Fibroblast of skin of left biceps (primary cell): ENCODE data around the gene ATF4.
"Not testable (repeated sequence)": the region's sequence is repeated elsewhere in the genome, so short reads cannot be mapped to it uniquely, and the experiment has no call there.

Experiments used
- DNase-seq, 2 experiments: peaks; one replicate each; pipeline ENCODE4 v3.0.0-alpha.2; 2013; ENCODE audit warnings: low read depth in 2 of 2

ATF4 gene

GRCh38 chr22:39489094-39490068 is 31.0 kb upstream of the ATF4 start:
- DNase-seq, result no peak

GRCh38 chr22:39490135-39490798 is 30.1 kb upstream of the ATF4 start:
- peak in 1 of 2 experiments; percentile 10 for DNase-seq

- no peak for DNase-seq
These were observed 29.2 kb upstream of the ATF4 start for GRCh38 chr22:39490966-39491680.

- no peak for DNase-seq
These were observed 28.7 kb upstream of the ATF4 start for GRCh38 chr22:39491696-39492095.

- no peak for DNase-seq
These were observed 28.2 kb upstream of the ATF4 start for GRCh38 chr22:39492186-39492585.

- DNase-seq, result peak in 1 of 2 experiments; percentile 20
These were observed 26.6 kb upstream of the ATF4 start for GRCh38 chr22:39493759-39494158.

GRCh38 chr22:39494471-39495120 is 25.8 kb upstream of the ATF4 start:
- DNase-seq, result no peak

- DNase-seq, result no peak
These were observed 24.1 kb upstream of the ATF4 start for GRCh38 chr22:39496131-39496838.

GRCh38 chr22:39497429-39497828 is 22.9 kb upstream of the ATF4 start:
- no peak for DNase-seq

- no peak for DNase-seq
These were observed 22.0 kb upstream of the ATF4 start for GRCh38 chr22:39498368-39498767.

- no peak for DNase-seq
These were observed 21.6 kb upstream of the ATF4 start for GRCh38 chr22:39498802-39499201.

GRCh38 chr22:39500101-39500500 is 20.3 kb upstream of the ATF4 start:
- DNase-seq, result no peak

- DNase-seq, result no peak
These were observed 18.7 kb upstream of the ATF4 start for GRCh38 chr22:39501644-39502108.

- DNase-seq, result peak; percentile 76 to 79
These were observed 18.1 kb upstream of the ATF4 start, which contains the start of gene MIEF1 for GRCh38 chr22:39502109-39502788. Gene MIEF1, plus strand, starts transcription at chr22:39502290. Its CDS starts 9,005 bp downstream, at chr22:39511295.

GRCh38 chr22:39502789-39503409 is 17.5 kb upstream of the ATF4 start:
- DNase-seq, result no peak

GRCh38 chr22:39503630-39504029 is 16.7 kb upstream of the ATF4 start:
- DNase-seq, result no peak

GRCh38 chr22:39504071-39504470 is 16.3 kb upstream of the ATF4 start:
- DNase-seq, result no peak

- DNase-seq, result not testable (repeated sequence)
These were observed 13.3 kb upstream of the ATF4 start for GRCh38 chr22:39507021-39507420.

GRCh38 chr22:39508393-39508792 is 12.0 kb upstream of the ATF4 start:
- DNase-seq, result no peak
